Liver (tissue), 3 donors: Measurements from ENCODE around the gene CSHL1.
"Not testable (repeated sequence)": the region's sequence is repeated elsewhere in the genome, so short reads cannot be mapped to it uniquely, and the experiment has no call there.

Experiments used
- ATF3 ChIP-seq: IDR thresholded peaks from 2 replicates; pipeline ENCODE4 v1.6.1; 2016; ENCODE audit warnings: antibody characterized with exemption
- CTCF ChIP-seq: fragments of 150-350 bp; IDR thresholded peaks from 2 replicates; pipeline ENCODE4 v1.5.1; 2017; ENCODE audit warnings: improper control_type of control experiment, low read depth, low read length; ENCODE audit not compliant: missing input control
- EGR1 ChIP-seq, 2 donors: IDR thresholded peaks; 2 replicates each; pipeline ENCODE4 v1.6.1; 2016 to 2018; ENCODE audit warnings: antibody characterized with exemption in 2 of 2, low read depth in 2 of 2
- FOXA1 ChIP-seq: IDR thresholded peaks from 2 replicates; pipeline ENCODE4 v1.6.1; 2016; ENCODE audit warnings: antibody characterized with exemption
- FOXA2 ChIP-seq: IDR thresholded peaks from 2 replicates; pipeline ENCODE4 v1.6.1; 2016; ENCODE audit warnings: antibody characterized with exemption
- HNF4G ChIP-seq: IDR thresholded peaks from 2 replicates; pipeline ENCODE4 v1.6.1; 2016; ENCODE audit warnings: antibody characterized with exemption
- MAX ChIP-seq: IDR thresholded peaks from 2 replicates; pipeline ENCODE4 v1.6.1; 2016; ENCODE audit warnings: antibody characterized with exemption
- RAD21 ChIP-seq, 2 donors: IDR thresholded peaks; 2 replicates each; pipeline ENCODE4 v1.6.1; 2016; ENCODE audit warnings: antibody characterized with exemption in 2 of 2, mild to moderate bottlenecking in 2 of 2
- REST ChIP-seq: IDR thresholded peaks from 2 replicates; pipeline ENCODE4 v1.6.1; 2016; ENCODE audit warnings: antibody characterized with exemption, mild to moderate bottlenecking
- RXRA ChIP-seq, 2 donors: IDR thresholded peaks; 2 replicates each; pipeline ENCODE4 v1.6.1; 2017 to 2018; ENCODE audit warnings: antibody characterized with exemption in 2 of 2, mild to moderate bottlenecking in 1 of 2
- TAF1 ChIP-seq: conservative IDR thresholded peaks from 2 replicates; pipeline ENCODE4 v1.6.1; 2016; ENCODE audit warnings: antibody characterized with exemption, mild to moderate bottlenecking
- YY1 ChIP-seq: IDR thresholded peaks from 2 replicates; pipeline ENCODE4 v1.6.1; 2016; ENCODE audit warnings: antibody characterized with exemption, mild to moderate bottlenecking
- ZBTB33 ChIP-seq: IDR thresholded peaks from 2 replicates; pipeline ENCODE4 v1.6.1; 2016; ENCODE audit warnings: antibody characterized with exemption
- donor health status: healthy.
- donor health status: healthy.

GRCh38 chr17:63922402-63922801 is 11.3 kb upstream of the CSHL1 start:
- TF ChIP-seq CTCF; EGR1 (IDR thresholded peaks at IDR 0.05; ENCODE audit: low read depth in 2 of 2); FOXA2; ATF3; MAX; YY1; ZBTB33; REST; RXRA (IDR thresholded peaks at IDR 0.05); RAD21 (IDR thresholded peaks at IDR 0.05); TAF1; FOXA1; HNF4G: not testable (repeated sequence)
